KBM-7 (cell line): ENCODE results near the gene C11orf42.
A peak's percentile ranks its signal among the peaks of the same experiment; 100 is the strongest.
"Not testable (repeated sequence)": the region's sequence is repeated elsewhere in the genome, so short reads cannot be mapped to it uniquely, and the experiment has no call there.

ENCODE experiments used
- DNase-seq: peaks from one replicate; pipeline ENCODE4 v3.0.0-alpha.2; 2015
- in situ Hi-C: fragments of 300-500 bp; cut with MboI; formaldehyde crosslinking; loops from 2 replicates; pipeline ENCODE4 v1.14.3; 2020; ENCODE audit warnings: low sequenced_read_pairs, low pct_unique_long_range_greater_than_20kb, mixed read lengths

C11orf42 gene

DNA sequence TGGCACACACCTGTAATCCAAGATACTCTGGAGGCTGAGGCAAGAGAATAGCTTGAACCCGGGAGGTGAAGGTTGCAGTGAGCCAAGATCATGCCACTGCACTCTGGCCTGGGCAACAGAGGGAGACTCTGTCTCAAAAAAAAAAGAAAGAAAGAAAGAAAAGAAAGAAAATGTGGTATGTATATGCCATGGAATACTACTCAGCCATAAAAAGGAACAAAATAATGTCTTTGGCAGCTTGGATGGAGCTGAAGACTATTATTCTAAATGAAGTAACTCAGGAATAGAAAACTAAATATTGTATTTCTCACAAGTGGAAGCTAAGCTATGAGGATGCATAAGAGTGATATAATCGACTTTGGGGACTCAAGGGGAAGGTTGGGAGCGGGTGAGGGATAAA, 43.5 kb downstream of the C11orf42 start:
- DNase-seq, in situ Hi-C loops: not testable (repeated sequence)

DNA sequence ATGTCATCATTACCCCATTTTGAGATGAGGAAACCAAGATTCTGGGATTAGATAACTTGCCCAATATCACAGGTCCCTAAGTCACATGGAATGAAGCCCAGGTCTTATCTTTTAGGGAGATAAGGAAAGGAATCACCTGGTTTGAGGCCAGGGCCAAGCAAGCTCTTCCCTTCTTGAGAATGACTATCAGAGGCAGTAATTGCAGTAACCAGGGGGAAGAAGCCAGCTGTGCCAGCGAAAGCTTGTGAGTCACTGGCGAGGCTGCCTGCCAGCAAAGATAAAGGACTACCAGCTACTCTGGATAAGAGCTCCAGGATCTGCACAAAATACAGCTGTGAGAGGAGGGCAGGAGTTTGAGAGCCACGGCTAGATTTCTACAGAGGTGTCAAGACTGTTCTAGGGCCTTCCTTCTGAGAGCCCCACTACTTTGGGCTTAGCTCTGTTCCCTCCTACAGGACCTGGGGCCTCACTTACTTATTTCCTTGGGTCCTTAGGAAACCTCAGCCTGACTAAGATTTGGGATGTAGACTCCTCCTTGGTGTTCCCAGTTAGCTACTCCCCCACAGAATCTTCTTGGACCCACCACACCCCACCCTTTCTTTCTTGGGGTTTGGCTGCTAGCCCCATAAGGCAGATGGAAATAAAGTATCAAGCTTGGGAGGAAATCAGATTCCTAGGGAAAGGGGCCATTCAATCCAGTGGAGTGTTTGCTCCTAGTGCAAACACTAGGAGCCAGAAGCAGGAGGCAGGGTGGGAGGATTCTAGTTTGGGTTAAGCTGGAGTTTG, 44.6 kb downstream of the C11orf42 start:
- no peak for DNase-seq
- in situ Hi-C loops: no loop called here

DNA sequence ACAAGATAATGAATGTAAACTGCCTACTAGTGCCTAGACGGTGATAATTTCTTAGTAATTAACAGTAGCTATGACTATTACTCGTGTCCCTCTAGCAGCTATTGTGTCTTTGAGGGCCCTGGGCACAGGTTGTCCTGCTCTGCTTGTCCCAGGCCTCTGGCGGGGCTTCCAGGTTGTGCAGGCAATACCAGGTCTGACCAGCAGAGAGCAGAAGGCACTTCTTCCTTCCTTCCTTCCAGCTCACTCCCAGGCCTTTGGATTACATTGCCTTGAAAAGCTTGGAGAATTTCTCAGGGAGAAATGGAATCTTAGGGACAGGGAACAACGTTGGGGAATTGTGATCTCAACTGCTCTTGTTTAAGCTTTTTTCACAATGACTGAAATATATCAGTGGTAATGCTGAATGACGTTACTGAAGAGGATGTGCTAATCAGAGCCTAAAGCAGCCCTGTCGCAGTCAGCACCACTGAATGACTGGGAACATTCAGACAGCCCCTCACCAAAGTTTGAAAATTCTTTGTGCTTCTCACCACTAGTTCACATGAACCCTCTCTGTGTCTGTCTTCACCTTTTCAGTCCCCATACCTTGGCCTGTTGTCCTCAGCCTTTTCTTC, 45.9 kb downstream of the C11orf42 start:
- in situ Hi-C loops: no loop called here
- DNase-seq: peak; percentile 76

DNA sequence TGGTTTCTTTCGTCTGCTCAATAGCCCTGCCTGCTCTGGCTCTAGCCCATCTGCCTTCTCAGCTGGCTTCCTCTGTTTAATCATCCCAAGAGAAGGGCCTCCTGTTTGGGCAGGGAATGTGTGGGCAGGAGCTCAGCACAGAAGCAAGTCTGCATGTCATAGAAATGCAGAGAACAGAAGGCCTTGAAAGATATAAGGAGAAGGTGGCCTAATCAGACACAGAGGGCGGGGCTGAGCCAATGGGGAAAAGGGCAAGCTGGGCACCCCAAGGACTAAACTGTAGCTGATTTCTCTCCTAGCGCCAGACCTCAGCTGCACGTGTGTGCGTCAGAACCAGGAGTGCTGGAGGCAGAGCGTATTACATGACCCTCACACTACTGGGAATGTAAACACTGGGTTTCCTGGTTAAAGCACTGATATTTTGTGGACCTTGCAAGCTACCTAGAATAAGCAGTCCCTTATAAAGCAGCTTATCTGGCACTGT, 46.7 kb downstream of the C11orf42 start:
- in situ Hi-C loops: no loop called here

DNA sequence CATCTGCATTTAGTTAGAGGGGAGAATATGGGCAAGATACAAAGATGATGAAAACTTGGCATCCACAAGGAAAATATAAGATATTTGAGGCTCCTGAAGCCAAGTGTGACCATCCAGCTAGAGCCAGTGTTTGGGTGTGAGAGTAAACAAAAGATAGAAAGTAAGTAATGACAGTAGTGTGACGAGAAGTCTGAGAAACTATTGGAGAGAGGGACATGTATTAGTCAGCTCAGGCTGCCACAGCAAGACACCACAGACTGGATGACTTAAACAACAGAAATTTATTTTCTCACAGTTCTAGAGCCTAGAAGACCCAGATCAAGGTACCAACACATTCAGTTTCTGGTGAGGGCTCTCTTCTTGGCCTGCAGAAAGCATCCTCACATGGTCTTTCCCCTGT, 47.8 kb downstream of the C11orf42 start:
- in situ Hi-C loops: no loop called here
- DNase-seq: no peak

More for the DNA sequence above, 46.7 kb downstream of the C11orf42 start:
- no peak for DNase-seq

DNA sequence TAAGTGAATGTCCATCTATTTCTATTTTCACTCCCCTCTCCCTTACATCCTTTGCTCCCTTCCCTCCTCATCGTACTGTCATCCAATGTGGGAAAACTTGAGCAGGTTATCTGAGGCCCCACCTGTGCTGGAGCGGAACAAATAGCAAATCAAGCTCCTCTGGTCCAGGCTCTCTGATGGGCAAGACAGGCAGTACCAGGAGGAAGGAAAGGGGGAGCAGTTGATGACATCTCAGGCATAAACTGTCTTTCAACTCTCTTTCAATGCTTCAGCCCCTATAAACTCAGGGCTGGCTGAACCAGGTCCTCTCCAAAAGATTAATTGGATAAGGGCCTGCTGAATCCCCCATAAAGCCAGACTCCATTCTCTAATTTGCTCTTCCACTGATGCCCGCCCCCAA, 52.8 kb downstream of the C11orf42 start:
- no peak for DNase-seq
- in situ Hi-C loops: no loop called here

DNA sequence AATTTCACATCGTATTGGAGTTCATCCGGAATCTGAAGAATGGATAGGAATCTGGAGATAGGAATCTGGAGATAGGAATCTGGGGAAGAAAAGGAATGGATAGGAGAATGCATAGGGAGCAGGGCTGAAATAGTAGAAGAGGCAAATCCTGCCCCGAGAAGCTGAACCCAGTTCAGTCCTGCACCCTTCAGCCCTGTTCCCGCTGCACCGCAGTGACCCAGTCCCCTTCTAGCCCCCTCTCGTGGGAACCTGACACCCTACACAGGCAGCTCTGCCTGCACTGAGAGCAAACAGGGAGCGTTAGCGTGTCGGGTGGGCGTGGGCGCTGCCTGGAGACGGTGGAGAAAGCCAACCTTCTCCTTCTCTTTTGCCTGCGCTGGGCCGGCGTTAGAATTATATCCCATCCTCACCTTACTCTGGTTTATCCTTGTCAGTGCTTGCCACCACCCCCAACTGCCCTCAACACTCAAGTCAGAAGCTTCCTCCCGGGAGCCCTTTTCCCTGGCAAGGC, 53.3 kb downstream of the C11orf42 start:
- no peak for DNase-seq
- in situ Hi-C loops: no loop called here

DNA sequence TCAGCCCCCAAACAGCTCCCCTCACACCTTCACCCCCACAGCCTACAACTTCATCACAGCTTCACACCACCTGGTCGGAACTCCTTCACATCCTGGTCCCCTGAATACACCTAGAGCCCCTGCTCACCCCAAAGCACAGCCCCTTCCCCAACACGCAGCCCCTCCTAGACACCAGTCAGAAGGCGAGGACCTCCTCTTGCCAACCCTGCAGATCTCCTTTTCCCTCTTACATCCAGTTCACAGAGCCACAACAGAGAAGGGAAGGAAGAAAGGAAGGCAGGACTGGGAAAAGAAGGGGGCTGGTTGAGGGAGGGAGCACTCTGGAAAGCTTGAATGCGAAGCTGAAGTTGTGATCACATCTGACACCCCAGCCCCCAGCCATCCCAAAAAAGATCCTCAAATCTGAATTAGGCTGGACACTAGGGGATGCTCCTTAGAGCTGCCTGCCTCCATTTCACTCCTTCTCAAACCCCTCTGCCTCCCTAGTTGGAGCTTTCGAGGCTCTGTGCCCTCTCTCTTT, 54.9 kb downstream of the C11orf42 start:
- no peak for DNase-seq
- in situ Hi-C loops: no loop called here
